GM23338 (cell line): Measurements from ENCODE around the gene LAMTOR1.

Experiments
- CREB1 ChIP-seq: fragments of 250-450 bp; sonication (Bioruptor Pico); IDR thresholded peaks from 2 replicates; pipeline ENCODE4 v1.5.0; 2020; ENCODE audit warnings: low read depth, mild to moderate bottlenecking, moderate library complexity
- CTCF ChIP-seq, 2 experiments: fragments of 200-600 bp in 1 of 2; sonication (generic) in 1 of 2; conservative IDR thresholded peaks; 2 replicates each; pipeline versions ENCODE4 v1.5.1 to v1.6.1; 2016 to 2017; ENCODE audit warnings: antibody characterized with exemption in 2 of 2, low read depth in 2 of 2, mild to moderate bottlenecking in 2 of 2, moderate library complexity in 1 of 2
- EZH2 ChIP-seq: fragments of 200-600 bp; sonication (generic); IDR thresholded peaks from one replicate; pipeline ENCODE4 v1.8.0; 2017; ENCODE audit warnings: antibody characterized with exemption, mild to moderate bottlenecking, low read depth; ENCODE audit not compliant: unreplicated experiment
- EZH2phosphoT487 ChIP-seq: fragments of 200-600 bp; sonication (generic); IDR thresholded peaks from one replicate; pipeline ENCODE4 v1.8.1; 2018; ENCODE audit warnings: antibody characterized with exemption; ENCODE audit not compliant: unreplicated experiment
- NANOG ChIP-seq: IDR thresholded peaks from 2 replicates; pipeline ENCODE4 v1.6.1; 2016; ENCODE audit warnings: antibody characterized with exemption, borderline replicate concordance
- POLR2AphosphoS5 ChIP-seq: IDR thresholded peaks from 2 replicates; pipeline ENCODE4 v1.6.1; 2016; ENCODE audit warnings: antibody characterized with exemption, low read depth
- REST ChIP-seq: IDR thresholded peaks from one replicate; pipeline ENCODE4 v1.6.1; 2018; ENCODE audit warnings: antibody characterized with exemption; ENCODE audit not compliant: unreplicated experiment
- ZNF331 ChIP-seq: fragments of 250-450 bp; sonication (Bioruptor Pico); IDR thresholded peaks from 2 replicates; pipeline ENCODE4 v1.5.0; 2020; ENCODE audit warnings: low read depth, mild to moderate bottlenecking, moderate library complexity

- TF ChIP-seq EZH2 (no peak), EZH2phosphoT487 (no peak), CTCF (conservative IDR thresholded peaks at IDR 0.05; ENCODE audit: low read depth in 2 of 2) (no peak), REST (no peak), CREB1 (CRISPR knock-in tag) (no peak), NANOG (no peak), POLR2AphosphoS5 (no peak), ZNF331 (CRISPR knock-in tag) (no peak)
These were observed 11.5 kb upstream of the LAMTOR1 start for GRCh38 chr11:72114570-72114969.
